ENCODE measurements around the gene MAP7. TPM values are rescaled to one million over a fixed set of nuclear protein-coding genes. Genes with fewer than 3 reads are reported as not detected.

The MAP7 gene
- total RNA-seq, 5 donors from 2014 or later (not counting 1 experiment from before 2014, with no cell fraction given), result 0.33 to 0.73 (median 0.57) TPM

GRCh38 chr6:136532030-136532429, 18.2 kb downstream of the MAP7 start:
- no peaks in the 10 kb centered on the region for H3K9me3 ChIP-seq
- peaks cover 0 to 8% of the 10 kb centered on the region in 2 donors for H3K27me3 Mint-ChIP-seq
- no peak overlapping the region for H3K27ac Mint-ChIP-seq
- no peaks in the 10 kb centered on the region for H3K36me3 Mint-ChIP-seq
- no peaks in the 10 kb centered on the region for H3K36me3 ChIP-seq (ENCODE audit: control insufficient read depth in 2 of 2, extremely low read depth in 1 of 2, insufficient read depth in 1 of 2, low read length in 1 of 2)
- no peak for DNase-seq
- ChIA-PET CTCF (interaction anchor here in 1 of 2 donors (0.6 kb wide), 1 partner anchor 71 kb away, joined by 4 read pairs; no protein-coding TSS in a partner anchor), POLR2A (no interaction called here)
- H3K4me1 Mint-ChIP-seq, result no peaks in the 10 kb centered on the region
- no peaks in the 10 kb centered on the region for H3K27me3 ChIP-seq (replicated peaks in 1 of 2; ENCODE audit: control insufficient read depth in 2 of 2, extremely low read depth in 1 of 2, insufficient read depth in 2 of 2, low read length in 1 of 2)
- H3K9me3 Mint-ChIP-seq, result peaks cover 0 to 6% (median 0%) of the 10 kb centered on the region in 3 donors
- H3K4me3 ChIP-seq (ENCODE audit: control insufficient read depth in 1 of 2, extremely low read depth in 1 of 2, low read length in 1 of 2), result no peak overlapping the region
- H3K4me1 ChIP-seq (ENCODE audit: control insufficient read depth in 1 of 2, extremely low read depth in 1 of 2, insufficient read depth in 2 of 2, low read length in 2 of 2), result no peaks in the 10 kb centered on the region
- ATAC-seq (replicated peaks in 1 of 4), result no peak
- no peak overlapping the region for H3K27ac ChIP-seq (ENCODE audit: low read length)
- WGBS (ENCODE audit: insufficient coverage), result no CpG with 5 or more reads among the region's 6 CpGs
- H3K4me3 Mint-ChIP-seq, result no peak overlapping the region

- Mint-ChIP-seq H3K4me3 (no peak overlapping the region), H3K4me1 (peaks cover 15 to 16% (median 16%) of the 10 kb centered on the region in 3 donors), H3K36me3 (no peaks in the 10 kb centered on the region), H3K27ac (no peak overlapping the region), H3K9me3 (no peaks in the 10 kb centered on the region), H3K27me3 (peaks cover 7 to 13% of the 10 kb centered on the region in 2 donors)
- 100% methylated on average over 1 of the region's 3 CpGs for WGBS (ENCODE audit: insufficient coverage)
- ATAC-seq (replicated peaks in 1 of 4) (no peak), DNase-seq (no peak)
- Histone ChIP-seq H3K27ac (ENCODE audit: low read length) (no peak overlapping the region), H3K4me1 (ENCODE audit: control insufficient read depth in 1 of 2, extremely low read depth in 1 of 2, insufficient read depth in 2 of 2, low read length in 2 of 2) (peaks cover 3 to 14% of the 10 kb centered on the region in 2 experiments), H3K9me3 (no peaks in the 10 kb centered on the region), H3K4me3 (ENCODE audit: control insufficient read depth in 1 of 2, extremely low read depth in 1 of 2, low read length in 1 of 2) (no peak overlapping the region), H3K36me3 (ENCODE audit: control insufficient read depth in 2 of 2, extremely low read depth in 1 of 2, insufficient read depth in 1 of 2, low read length in 1 of 2) (no peaks in the 10 kb centered on the region), H3K27me3 (replicated peaks in 1 of 2; ENCODE audit: control insufficient read depth in 2 of 2, extremely low read depth in 1 of 2, insufficient read depth in 2 of 2, low read length in 1 of 2) (peaks cover 0 to 3% of the 10 kb centered on the region in 2 experiments)
- ChIA-PET CTCF (no interaction called here), POLR2A (no interaction called here)
Measured at GRCh38 chr6:136529710-136530109, 20.5 kb downstream of the MAP7 start.

- WGBS (ENCODE audit: insufficient coverage), result no CpG with 5 or more reads among the region's 1 CpG
- Histone ChIP-seq H3K27me3 (replicated peaks in 1 of 2; ENCODE audit: control insufficient read depth in 2 of 2, extremely low read depth in 1 of 2, insufficient read depth in 2 of 2, low read length in 1 of 2) (peaks cover 0 to 3% of the 10 kb centered on the region in 2 experiments), H3K4me3 (ENCODE audit: control insufficient read depth in 1 of 2, extremely low read depth in 1 of 2, low read length in 1 of 2) (no peak overlapping the region), H3K4me1 (ENCODE audit: control insufficient read depth in 1 of 2, extremely low read depth in 1 of 2, insufficient read depth in 2 of 2, low read length in 2 of 2) (peaks cover 3 to 14% of the 10 kb centered on the region in 2 experiments), H3K27ac (ENCODE audit: low read length) (no peak overlapping the region), H3K36me3 (ENCODE audit: control insufficient read depth in 2 of 2, extremely low read depth in 1 of 2, insufficient read depth in 1 of 2, low read length in 1 of 2) (no peaks in the 10 kb centered on the region), H3K9me3 (no peaks in the 10 kb centered on the region)
- H3K27me3 Mint-ChIP-seq, result peaks cover 7 to 11% of the 10 kb centered on the region in 2 donors
- H3K9me3 Mint-ChIP-seq, result no peaks in the 10 kb centered on the region
- CTCF ChIA-PET, result no interaction called here
- ATAC-seq (replicated peaks in 1 of 4), result no peak
- no peaks in the 10 kb centered on the region for H3K36me3 Mint-ChIP-seq
- peaks cover 15 to 19% (median 16%) of the 10 kb centered on the region in 3 donors for H3K4me1 Mint-ChIP-seq
- H3K27ac Mint-ChIP-seq, result no peak overlapping the region
- DNase-seq, result no peak
- POLR2A ChIA-PET, result no interaction called here
- no peak overlapping the region for H3K4me3 Mint-ChIP-seq
Measured at GRCh38 chr6:136528477-136528876, 21.7 kb downstream of the MAP7 start.

GRCh38 chr6:136527831-136528230, 22.4 kb downstream of the MAP7 start:
- no peak overlapping the region for H3K27ac ChIP-seq (ENCODE audit: low read length)
- Mint-ChIP-seq H3K36me3 (no peaks in the 10 kb centered on the region), H3K9me3 (no peaks in the 10 kb centered on the region), H3K27ac (no peak overlapping the region), H3K4me1 (peaks cover 15 to 19% (median 16%) of the 10 kb centered on the region in 3 donors), H3K4me3 (no peak overlapping the region), H3K27me3 (peaks cover 7 to 11% of the 10 kb centered on the region in 2 donors)
- 67% methylated on average over 1 of the region's 6 CpGs for WGBS (ENCODE audit: insufficient coverage)
- peaks cover 0 to 3% of the 10 kb centered on the region in 2 experiments for H3K27me3 ChIP-seq (replicated peaks in 1 of 2; ENCODE audit: control insufficient read depth in 2 of 2, extremely low read depth in 1 of 2, insufficient read depth in 2 of 2, low read length in 1 of 2)
- H3K4me1 ChIP-seq (ENCODE audit: control insufficient read depth in 1 of 2, extremely low read depth in 1 of 2, insufficient read depth in 2 of 2, low read length in 2 of 2), result peaks cover 3 to 14% of the 10 kb centered on the region in 2 experiments
- H3K4me3 ChIP-seq (ENCODE audit: control insufficient read depth in 1 of 2, extremely low read depth in 1 of 2, low read length in 1 of 2), result no peak overlapping the region
- DNase-seq, result no peak
- POLR2A ChIA-PET, result no interaction called here
- CTCF ChIA-PET, result no interaction called here
- H3K9me3 ChIP-seq, result no peaks in the 10 kb centered on the region
- no peaks in the 10 kb centered on the region for H3K36me3 ChIP-seq (ENCODE audit: control insufficient read depth in 2 of 2, extremely low read depth in 1 of 2, insufficient read depth in 1 of 2, low read length in 1 of 2)
- no peak for ATAC-seq (replicated peaks in 1 of 4)

- peaks cover 3 to 14% of the 10 kb centered on the region in 2 experiments for H3K4me1 ChIP-seq (ENCODE audit: control insufficient read depth in 1 of 2, extremely low read depth in 1 of 2, insufficient read depth in 2 of 2, low read length in 2 of 2)
- Mint-ChIP-seq H3K36me3 (no peaks in the 10 kb centered on the region), H3K9me3 (no peaks in the 10 kb centered on the region), H3K27ac (peak overlapping the region in 1 of 2 donors; percentile 34), H3K27me3 (peaks cover 7 to 11% of the 10 kb centered on the region in 2 donors), H3K4me1 (peaks cover 15 to 19% (median 16%) of the 10 kb centered on the region in 3 donors), H3K4me3 (peak overlapping the region in 1 of 3 donors; percentile 57)
- H3K4me3 ChIP-seq (ENCODE audit: control insufficient read depth in 1 of 2, extremely low read depth in 1 of 2, low read length in 1 of 2), result no peak overlapping the region
- H3K27me3 ChIP-seq (replicated peaks in 1 of 2; ENCODE audit: control insufficient read depth in 2 of 2, extremely low read depth in 1 of 2, insufficient read depth in 2 of 2, low read length in 1 of 2), result peaks cover 0 to 3% of the 10 kb centered on the region in 2 experiments
- no peaks in the 10 kb centered on the region for H3K36me3 ChIP-seq (ENCODE audit: control insufficient read depth in 2 of 2, extremely low read depth in 1 of 2, insufficient read depth in 1 of 2, low read length in 1 of 2)
- 50% methylated on average over 4 of the region's 4 CpGs for WGBS (ENCODE audit: insufficient coverage)
- CTCF ChIA-PET, result no interaction called here
- DNase-seq (no peak), ATAC-seq (replicated peaks in 1 of 4) (no peak)
- POLR2A ChIA-PET, result no interaction called here
- no peaks in the 10 kb centered on the region for H3K9me3 ChIP-seq
- H3K27ac ChIP-seq (ENCODE audit: low read length), result no peak overlapping the region
Measured at GRCh38 chr6:136526937-136527336, 23.3 kb downstream of the MAP7 start.

GRCh38 chr6:136526196-136526930, 23.9 kb downstream of the MAP7 start:
- peaks cover 15 to 19% (median 16%) of the 10 kb centered on the region in 3 donors for H3K4me1 Mint-ChIP-seq
- WGBS (ENCODE audit: insufficient coverage), result 33% methylated on average over 9 of the region's 16 CpGs
- peaks cover 0 to 3% of the 10 kb centered on the region in 2 experiments for H3K27me3 ChIP-seq (replicated peaks in 1 of 2; ENCODE audit: control insufficient read depth in 2 of 2, extremely low read depth in 1 of 2, insufficient read depth in 2 of 2, low read length in 1 of 2)
- H3K9me3 Mint-ChIP-seq, result no peaks in the 10 kb centered on the region
- DNase-seq, result peak in 24 of 35 experiments; percentile 5 to 48 (median 25)
- ChIA-PET POLR2A (no interaction called here), CTCF (interaction anchor here (0.6 to 1.1 kb wide), 4 partner anchors 15 to 245 kb away, joined by 3 read pairs; no protein-coding TSS in a partner anchor)
- ATAC-seq (replicated peaks in 1 of 4), result peak; percentile 76 to 96 (median 89)
- H3K27ac Mint-ChIP-seq, result peak overlapping the region; percentile 34 to 36
- no peak overlapping the region for H3K27ac ChIP-seq (ENCODE audit: low read length)
- no peaks in the 10 kb centered on the region for H3K36me3 Mint-ChIP-seq
- peak overlapping the region; percentile 10 to 65 (median 57) for H3K4me3 Mint-ChIP-seq
- no peaks in the 10 kb centered on the region for H3K9me3 ChIP-seq
- peaks cover 3 to 14% of the 10 kb centered on the region in 2 experiments for H3K4me1 ChIP-seq (ENCODE audit: control insufficient read depth in 1 of 2, extremely low read depth in 1 of 2, insufficient read depth in 2 of 2, low read length in 2 of 2)
- H3K4me3 ChIP-seq (ENCODE audit: control insufficient read depth in 1 of 2, extremely low read depth in 1 of 2, low read length in 1 of 2), result no peak overlapping the region
- H3K36me3 ChIP-seq (ENCODE audit: control insufficient read depth in 2 of 2, extremely low read depth in 1 of 2, insufficient read depth in 1 of 2, low read length in 1 of 2), result no peaks in the 10 kb centered on the region
- H3K27me3 Mint-ChIP-seq, result peaks cover 7 to 8% of the 10 kb centered on the region in 2 donors

All from T-cell (primary cell).